Heart left ventricle (tissue), 13 donors: Measurements from ENCODE around the gene GLA.

Source experiments
- POLR2A ChIP-seq, 2 donors: fragments of 450-650 bp; IDR thresholded peaks; one replicate each; pipeline ENCODE4 v1.6.1; 2017; ENCODE audit warnings: antibody characterized with exemption in 2 of 2, mild to moderate bottlenecking in 2 of 2, moderate library complexity in 2 of 2
- TF ChIP-seq, protein P1 (sequence below), 12 donors: fragments of 200-600 bp; sonication (generic) in 4 of 12; IDR thresholded peaks; one replicate each; pipeline versions ENCODE4 v1.5.0 to v1.8.0; 2018 to 2022; ENCODE audit warnings: antibody characterized with exemption in 12 of 12, mild to moderate bottlenecking in 5 of 12
- donor health status: ischemic (EF 13 %, LVEDD 7.1; RV severe dilation, severe dysfunction).
- donor health status: DM: no; HTN: yes; CAD: no.
- donor health status: DM: no; HTN: no; CAD: no.
- donor health status: ischemic (EF 25% LVEDD 6.9; RV normal size, moderate dysfunction).
- donor health status: ischemic (EF 25% LVEDD 5.7; RV mildly dilated, moderate dysfunction).
- donor health status: ischemic (EF 35%, LVEDD 5.7; RV mildly dilated, moderate dysfunction).
- donor health status: nonischemic (EF 11% LVEDD 7.7; RV severe dilation, severe dysfunction).
- donor health status: DM: yes; HTN: yes; CAD: no.
- donor health status: PGD.
- donor health status: ischemic (EF 29% LVEDD 5.4; RV normal size, mild dysfunction).
- donor health status: nonischemic (EF 23%, LVEDD 6.1; RV moderate dilation, normal function).

DNA sequence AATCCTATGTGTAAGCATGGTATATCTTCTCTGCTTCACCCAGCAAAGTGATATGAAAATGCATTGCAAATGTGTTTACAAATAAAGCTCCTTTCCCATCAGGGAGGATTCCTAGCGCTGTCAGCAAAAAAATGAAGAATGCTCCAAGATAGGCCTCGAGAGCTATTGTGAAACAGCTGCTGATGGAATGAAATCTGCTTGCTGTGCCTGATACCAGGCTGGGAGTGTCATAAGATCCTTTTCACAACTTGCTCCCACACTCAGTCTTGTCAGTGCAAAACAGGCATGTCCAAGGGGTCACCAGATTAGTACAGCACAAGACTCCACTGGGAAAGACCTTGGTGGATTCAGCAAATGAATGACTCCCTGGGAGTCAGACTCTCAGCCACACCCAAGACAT, 34.4 kb upstream of the GLA start:
- TF ChIP-seq, protein P1, sequence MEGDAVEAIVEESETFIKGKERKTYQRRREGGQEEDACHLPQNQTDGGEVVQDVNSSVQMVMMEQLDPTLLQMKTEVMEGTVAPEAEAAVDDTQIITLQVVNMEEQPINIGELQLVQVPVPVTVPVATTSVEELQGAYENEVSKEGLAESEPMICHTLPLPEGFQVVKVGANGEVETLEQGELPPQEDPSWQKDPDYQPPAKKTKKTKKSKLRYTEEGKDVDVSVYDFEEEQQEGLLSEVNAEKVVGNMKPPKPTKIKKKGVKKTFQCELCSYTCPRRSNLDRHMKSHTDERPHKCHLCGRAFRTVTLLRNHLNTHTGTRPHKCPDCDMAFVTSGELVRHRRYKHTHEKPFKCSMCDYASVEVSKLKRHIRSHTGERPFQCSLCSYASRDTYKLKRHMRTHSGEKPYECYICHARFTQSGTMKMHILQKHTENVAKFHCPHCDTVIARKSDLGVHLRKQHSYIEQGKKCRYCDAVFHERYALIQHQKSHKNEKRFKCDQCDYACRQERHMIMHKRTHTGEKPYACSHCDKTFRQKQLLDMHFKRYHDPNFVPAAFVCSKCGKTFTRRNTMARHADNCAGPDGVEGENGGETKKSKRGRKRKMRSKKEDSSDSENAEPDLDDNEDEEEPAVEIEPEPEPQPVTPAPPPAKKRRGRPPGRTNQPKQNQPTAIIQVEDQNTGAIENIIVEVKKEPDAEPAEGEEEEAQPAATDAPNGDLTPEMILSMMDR (IDR thresholded peaks at IDR 0.05): no peak
- TF ChIP-seq POLR2A (IDR thresholded peaks at IDR 0.05): no peak
